Stomach (tissue), 9 donors: Measurements from ENCODE around the gene EIF3B. TPM values are rescaled to one million over a fixed set of nuclear protein-coding genes. Genes with fewer than 3 reads are reported as not detected.
"Not testable (repeated sequence)": the region's sequence is repeated elsewhere in the genome, so short reads cannot be mapped to it uniquely, and the experiment has no call there.

Experiments used
- DNase-seq, 2 donors: peaks; one replicate each; pipeline versions ENCODE4 v3.0.0 to v3.0.0-alpha.2; 2013 to 2019
- H3K27ac ChIP-seq, 5 donors: fragments of 200-600 bp in 4 of 5; sonication (generic) in 4 of 5; one replicate each; pipeline ENCODE4 v1.5.1; 2013 to 2019; ENCODE audit warnings: mild to moderate bottlenecking in 1 of 5, moderate library complexity in 1 of 5
- H3K27me3 ChIP-seq, 3 donors: fragments of 200-600 bp; sonication (generic); one replicate each; pipeline ENCODE4 v1.5.1; 2017 to 2019; ENCODE audit warnings: mixed run types in 1 of 3
- H3K36me3 ChIP-seq, 4 donors: fragments of 200-600 bp; sonication (generic); 1 replicate in 3 of 4; 2 replicates in 1 of 4; pipeline ENCODE4 v1.5.1; 2016 to 2019
- H3K4me1 ChIP-seq, 4 donors: fragments of 200-600 bp; sonication (generic); one replicate each; pipeline ENCODE4 v1.5.1; 2016 to 2019
- H3K4me3 ChIP-seq, 4 donors: fragments of 200-600 bp; sonication (generic) in 3 of 4; one replicate each; pipeline ENCODE4 v1.5.1; 2016 to 2019; ENCODE audit warnings: mild to moderate bottlenecking in 1 of 4
- H3K9me3 ChIP-seq, 4 donors: fragments of 200-600 bp; sonication (generic); one replicate each; pipeline ENCODE4 v1.5.1; 2016 to 2019
- EP300 ChIP-seq: sonication (generic); formaldehyde crosslinking; IDR thresholded peaks from one replicate; pipeline ENCODE4 v1.6.1; 2017; ENCODE audit warnings: antibody characterized with exemption
- POLR2A ChIP-seq, 4 donors: fragments of 450-650 bp; IDR thresholded peaks; one replicate each; pipeline ENCODE4 v1.6.1; 2016; ENCODE audit warnings: antibody characterized with exemption in 4 of 4, control low read depth in 2 of 4, mild to moderate bottlenecking in 1 of 4, moderate library complexity in 1 of 4
- POLR2AphosphoS5 ChIP-seq, 3 donors: sonication (generic); formaldehyde crosslinking; IDR thresholded peaks; one replicate each; pipeline ENCODE4 v1.6.1; 2016; ENCODE audit warnings: antibody characterized with exemption in 3 of 3
- WGBS, 5 donors: extraction: QIAGEN DNeasy Blood & Tissue Kit in 3 of 5; methylation state at CpG; one replicate each; pipeline versions ENCODE4 v1.1.5 to v1.1.7; 2013 to 2018; 5-methylcytosine and 5-hydroxymethylcytosine counted together
- intact Hi-C: fragments of 100-400 bp; cut with DNase I; formaldehyde crosslinking; loops from one replicate; pipeline ENCODE4 v1.15.1; 2023; ENCODE audit warnings: low total_unique reads
- polyA plus RNA-seq, 3 donors: library from polyadenylated mRNA; stranded (reverse); fragments of 200-250 nt; gene quantifications; one replicate each; pipeline ENCODE4 v1.2.3, GENCODE V29; 2013
- total RNA-seq, 5 donors: library from RNA; depleted of rRNA; stranded (reverse); fragments of >200 nt; gene quantifications; one replicate each; pipeline versions ENCODE4 v1.1.0 to v1.2.3, GENCODE V29; 2014 to 2016
- TF ChIP-seq, protein P1 (sequence below), 7 experiments: fragments of 450-650 bp in 4 of 7; fragments of 200-600 bp in 3 of 7; sonication (generic) in 3 of 7; IDR thresholded peaks; one replicate each; pipeline ENCODE4 v1.5.1; 2016 to 2019; ENCODE audit warnings: antibody characterized with exemption in 7 of 7, control low read depth in 2 of 7, mild to moderate bottlenecking in 1 of 7
- donor health status: healthy with polysubstance abuse.
- donor health status: Bipolar disorder and iron deficiency.
- donor health status: healthy.

Gene EIF3B
- total and polyA plus RNA-seq, 8 donors: 64.8 to 373 (median 131) TPM

DNA sequence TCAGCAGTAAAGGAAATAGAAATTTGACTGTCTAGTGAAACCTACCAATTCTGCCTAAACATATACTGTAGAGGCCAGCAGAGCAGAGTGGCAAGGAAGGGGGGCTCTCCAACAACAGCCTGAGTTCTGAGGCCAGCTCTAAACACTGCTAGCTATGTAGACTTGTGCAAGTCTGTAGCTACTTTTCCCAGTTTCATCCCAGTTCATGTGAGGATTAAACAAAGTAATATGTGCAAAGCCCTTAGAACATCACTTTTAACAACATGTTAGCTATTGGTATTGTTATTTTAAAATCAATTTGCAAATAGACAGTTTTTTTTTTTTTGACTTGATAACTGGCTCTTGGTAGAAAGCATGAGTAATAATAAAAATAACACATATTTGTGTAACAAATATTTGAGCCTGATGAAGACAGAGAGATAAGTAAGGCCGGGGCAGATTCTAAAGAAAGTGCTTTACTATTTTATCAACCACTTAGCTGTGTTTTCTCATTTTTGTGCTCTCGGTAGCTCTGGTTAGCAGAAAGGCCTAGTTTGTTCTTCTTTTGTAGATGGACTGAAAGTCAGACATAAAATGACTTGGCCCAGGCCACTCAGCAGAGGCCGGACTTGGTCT is 58.1 kb downstream of the EIF3B start:
- no peaks in the 10 kb centered on the region for H3K36me3 ChIP-seq
- H3K27ac ChIP-seq: peak overlapping the region; percentile 37 to 75 (median 69)
- H3K27me3 ChIP-seq: no peaks in the 10 kb centered on the region
- DNase-seq: no peak
- H3K9me3 ChIP-seq: no peaks in the 10 kb centered on the region
- intact Hi-C loops: no loop called here
- peaks cover 21 to 70% (median 53%) of the 10 kb centered on the region in 4 donors for H3K4me1 ChIP-seq
- TF ChIP-seq POLR2AphosphoS5 (IDR thresholded peaks at IDR 0.05) (no peak), POLR2A (IDR thresholded peaks at IDR 0.05) (no peak), EP300 (no peak)
- TF ChIP-seq, protein P1, sequence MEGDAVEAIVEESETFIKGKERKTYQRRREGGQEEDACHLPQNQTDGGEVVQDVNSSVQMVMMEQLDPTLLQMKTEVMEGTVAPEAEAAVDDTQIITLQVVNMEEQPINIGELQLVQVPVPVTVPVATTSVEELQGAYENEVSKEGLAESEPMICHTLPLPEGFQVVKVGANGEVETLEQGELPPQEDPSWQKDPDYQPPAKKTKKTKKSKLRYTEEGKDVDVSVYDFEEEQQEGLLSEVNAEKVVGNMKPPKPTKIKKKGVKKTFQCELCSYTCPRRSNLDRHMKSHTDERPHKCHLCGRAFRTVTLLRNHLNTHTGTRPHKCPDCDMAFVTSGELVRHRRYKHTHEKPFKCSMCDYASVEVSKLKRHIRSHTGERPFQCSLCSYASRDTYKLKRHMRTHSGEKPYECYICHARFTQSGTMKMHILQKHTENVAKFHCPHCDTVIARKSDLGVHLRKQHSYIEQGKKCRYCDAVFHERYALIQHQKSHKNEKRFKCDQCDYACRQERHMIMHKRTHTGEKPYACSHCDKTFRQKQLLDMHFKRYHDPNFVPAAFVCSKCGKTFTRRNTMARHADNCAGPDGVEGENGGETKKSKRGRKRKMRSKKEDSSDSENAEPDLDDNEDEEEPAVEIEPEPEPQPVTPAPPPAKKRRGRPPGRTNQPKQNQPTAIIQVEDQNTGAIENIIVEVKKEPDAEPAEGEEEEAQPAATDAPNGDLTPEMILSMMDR (IDR thresholded peaks at IDR 0.05): no peak
- WGBS, 5 donors: 27 to 54% (median 44%) methylated on average over 3 of the region's 3 CpGs
- H3K4me3 ChIP-seq: no peak overlapping the region

DNA sequence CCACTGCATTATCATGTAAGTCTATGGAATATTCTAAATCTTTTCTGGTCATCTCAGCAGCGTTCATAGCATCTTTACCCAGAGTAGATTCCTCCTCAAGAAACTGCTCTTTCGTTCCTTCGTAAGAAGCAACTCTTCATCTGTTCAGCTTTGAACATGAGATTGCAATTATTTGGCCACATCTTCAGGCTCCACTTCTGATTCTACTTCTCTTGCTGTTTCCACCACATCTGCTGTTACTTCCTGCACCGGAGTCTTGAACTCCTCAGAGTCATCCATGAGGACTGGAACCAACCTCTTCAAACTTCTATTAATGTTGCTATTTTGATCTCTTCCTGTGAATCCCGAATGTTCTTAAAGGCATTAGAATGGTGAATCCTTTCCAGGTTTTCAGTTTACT is 61.4 kb downstream of the EIF3B start:
- Histone ChIP-seq H3K4me1 (peaks cover 21 to 53% (median 42%) of the 10 kb centered on the region in 4 donors), H3K4me3 (no peak overlapping the region), H3K9me3 (no peaks in the 10 kb centered on the region), H3K36me3 (peaks cover 0 to 3% (median 0%) of the 10 kb centered on the region in 4 donors), H3K27me3 (no peaks in the 10 kb centered on the region), H3K27ac (no peak overlapping the region)
- no peak for DNase-seq
- 74 to 88% (median 78%) methylated on average over 5 of the region's 5 CpGs for WGBS, 5 donors
- no peak for TF ChIP-seq POLR2AphosphoS5 (IDR thresholded peaks at IDR 0.05)
- no peak for TF ChIP-seq POLR2A (IDR thresholded peaks at IDR 0.05)
- TF ChIP-seq, protein P1 (IDR thresholded peaks at IDR 0.05): no peak
- TF ChIP-seq EP300: no peak
- intact Hi-C loops: no loop called here

DNA sequence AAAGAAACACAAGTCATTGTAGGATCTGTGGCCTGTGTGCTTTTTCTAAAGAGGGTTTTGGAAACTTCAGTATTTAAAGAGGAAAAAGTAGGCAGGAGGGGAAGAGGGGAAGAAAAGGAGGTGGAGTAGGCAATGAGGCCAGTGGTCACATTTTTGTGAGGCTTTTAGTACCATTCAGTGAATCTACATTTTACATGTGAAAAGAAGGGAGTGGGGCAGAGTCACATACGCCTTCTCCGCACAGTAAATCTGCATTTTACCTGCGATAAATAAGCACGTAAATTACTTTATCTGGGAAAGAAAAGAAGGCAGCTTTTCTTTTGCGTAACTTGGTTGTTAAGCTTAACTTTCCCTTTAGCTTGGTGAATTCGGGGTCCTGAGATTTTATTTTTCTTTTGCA is 62.0 kb downstream of the EIF3B start:
- H3K4me1 ChIP-seq: peaks cover 19 to 47% (median 36%) of the 10 kb centered on the region in 4 donors

DNA sequence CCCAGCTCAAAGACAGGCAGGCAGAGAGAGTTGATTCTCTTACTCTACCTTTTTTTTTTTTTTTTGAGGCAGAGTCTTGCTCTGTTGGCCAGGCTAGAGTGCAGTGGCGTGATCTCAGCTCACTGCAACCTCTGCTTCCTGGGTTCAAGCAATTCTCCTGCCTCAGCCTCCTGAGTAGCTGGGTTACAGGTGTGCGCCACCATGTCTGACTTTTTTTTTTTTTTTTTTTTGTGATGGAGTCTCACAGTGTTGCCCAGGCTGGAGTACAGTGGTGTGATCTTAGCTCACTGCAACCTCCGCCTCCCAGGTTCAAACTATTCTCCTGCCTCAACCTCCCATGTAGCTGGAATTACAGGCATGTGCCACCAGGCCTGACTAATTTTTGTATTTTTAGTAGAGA is 62.6 kb downstream of the EIF3B start:
- H3K4me1 ChIP-seq: peaks cover 13 to 42% (median 31%) of the 10 kb centered on the region in 4 donors
- H3K36me3 ChIP-seq, H3K27ac ChIP-seq, H3K4me3 ChIP-seq, H3K9me3 ChIP-seq, H3K27me3 ChIP-seq, intact Hi-C loops, DNase-seq: not testable (repeated sequence)
- WGBS, 5 donors: 95 to 100% (median 96%) methylated on average over 3 of the region's 3 CpGs

More for the DNA sequence above, 62.0 kb downstream of the EIF3B start:
- TF ChIP-seq, protein P1 (IDR thresholded peaks at IDR 0.05): no peak
- TF ChIP-seq EP300: no peak
- TF ChIP-seq POLR2AphosphoS5 (IDR thresholded peaks at IDR 0.05): no peak
- TF ChIP-seq POLR2A (IDR thresholded peaks at IDR 0.05): no peak
- DNase-seq: no peak
- Histone ChIP-seq H3K9me3 (no peaks in the 10 kb centered on the region), H3K27ac (no peak overlapping the region), H3K36me3 (peaks cover 0 to 3% (median 0%) of the 10 kb centered on the region in 4 donors), H3K27me3 (no peaks in the 10 kb centered on the region), H3K4me3 (no peak overlapping the region)
- 95 to 97% (median 97%) methylated on average over 6 of the region's 6 CpGs for WGBS, 5 donors
- intact Hi-C loops: no loop called here

DNA sequence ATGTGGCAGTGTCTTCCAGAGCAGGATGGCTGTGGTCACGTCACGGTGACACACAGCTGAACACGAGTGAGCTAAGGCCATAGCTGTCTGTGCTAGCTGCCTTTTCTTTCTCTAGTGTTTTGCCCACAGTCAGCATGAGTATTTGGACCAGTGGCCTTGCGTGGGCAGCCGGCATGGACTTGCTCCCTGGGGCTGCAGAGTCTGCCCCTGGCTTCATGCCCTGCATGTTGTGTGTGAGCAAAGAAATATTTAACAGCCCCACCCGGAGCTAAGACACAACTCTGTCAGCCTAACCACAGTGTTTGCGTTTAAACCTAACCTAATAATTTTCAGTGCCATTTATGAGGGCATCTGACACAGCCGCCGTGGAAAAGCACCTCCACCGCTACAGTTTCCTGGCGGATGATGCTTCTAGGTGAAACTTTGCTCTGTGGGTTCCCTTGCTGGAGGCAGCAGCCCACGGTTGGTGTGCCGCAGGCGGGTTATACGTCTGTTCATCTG is 63.4 kb downstream of the EIF3B start:
- peaks cover 5 to 33% (median 23%) of the 10 kb centered on the region in 4 donors for H3K4me1 ChIP-seq
- H3K27ac ChIP-seq: peak overlapping the region in 1 of 5 donors; percentile 27
- TF ChIP-seq POLR2A (IDR thresholded peaks at IDR 0.05) (no peak), POLR2AphosphoS5 (IDR thresholded peaks at IDR 0.05) (no peak)
- TF ChIP-seq, protein P1 (IDR thresholded peaks at IDR 0.05): no peak
- whole genome bisulfite sequencing, 5 donors: 52 to 67% (median 63%) methylated on average over 13 to 15 of the region's 15 CpGs
- no peaks in the 10 kb centered on the region for H3K9me3 ChIP-seq
- no peak for DNase-seq
- peaks cover 0 to 10% (median 5%) of the 10 kb centered on the region in 4 donors for H3K36me3 ChIP-seq
- no peak overlapping the region for H3K4me3 ChIP-seq
- H3K27me3 ChIP-seq: no peaks in the 10 kb centered on the region
- intact Hi-C loops: no loop called here
